NCI-H1417 treated with DMSO at 0.1 percent for 48 hours (cell line): ENCODE measurements around the gene CCL14.

Experiments
- DNase-seq: peaks from one replicate; lab custom pipeline; 2025; lab: John Stamatoyannopoulos, UW

Gene CCL14

GRCh38 chr17:35988164-35988563, 1.6 kb upstream of the CCL14 start:
- DNase-seq = no peak

- DNase-seq = no peak
These were observed 2.4 kb downstream of the CCL14 start for GRCh38 chr17:35984140-35984539.

- no peak for DNase-seq
These were observed 3.9 kb downstream of the CCL14 start for GRCh38 chr17:35982409-35983191.

- no peak for DNase-seq
These were observed 4.6 kb downstream of the CCL14 start for GRCh38 chr17:35981908-35982330.

GRCh38 chr17:35981246-35981645, 5.3 kb downstream of the CCL14 start, which contains the start of gene CCL16:
TSS of gene CCL16 (minus strand) at chr17:35981497. CDS start at chr17:35981420, 77 bp downstream.
- no peak for DNase-seq

- DNase-seq = no peak
These were observed 8.2 kb downstream of the CCL14 start for GRCh38 chr17:35978346-35978745.

- DNase-seq = no peak
These were observed 9.0 kb downstream of the CCL14 start for GRCh38 chr17:35977509-35977908.

- DNase-seq = no peak
These were observed 12.9 kb downstream of the CCL14 start for GRCh38 chr17:35973333-35974260.

- DNase-seq = no peak
These were observed 13.6 kb downstream of the CCL14 start for GRCh38 chr17:35972945-35973332.

GRCh38 chr17:35972535-35972934, 14.0 kb downstream of the CCL14 start:
- no peak for DNase-seq

GRCh38 chr17:35972066-35972465, 14.5 kb downstream of the CCL14 start:
- DNase-seq = no peak

- DNase-seq = no peak
These were observed 16.8 kb downstream of the CCL14 start for GRCh38 chr17:35969558-35970380.

GRCh38 chr17:35968520-35969054, 17.9 kb downstream of the CCL14 start:
- no peak for DNase-seq

- DNase-seq = no peak
These were observed 21.3 kb downstream of the CCL14 start for GRCh38 chr17:35965272-35965671.

- DNase-seq = no peak
These were observed 22.9 kb downstream of the CCL14 start for GRCh38 chr17:35963663-35964062.

- DNase-seq = no peak
These were observed 32.8 kb downstream of the CCL14 start for GRCh38 chr17:35953720-35954119.

GRCh38 chr17:35949401-35949800, 37.1 kb downstream of the CCL14 start:
- DNase-seq = no peak

- no peak for DNase-seq
These were observed 38.4 kb downstream of the CCL14 start for GRCh38 chr17:35948092-35948491.

GRCh38 chr17:35947156-35947585, 39.4 kb downstream of the CCL14 start:
- peak; percentile 6 for DNase-seq

GRCh38 chr17:35944151-35944550, 42.4 kb downstream of the CCL14 start:
- DNase-seq = no peak

- no peak for DNase-seq
These were observed 43.0 kb downstream of the CCL14 start, which contains the start of gene LYZL6 for GRCh38 chr17:35943537-35943936. TSS of gene LYZL6 (minus strand) at chr17:35943713. CDS start at chr17:35939356, 4,357 bp downstream.
